ENCODE data around the gene NACAD. TPM values are rescaled to one million over a fixed set of nuclear protein-coding genes. Genes with fewer than 3 reads are reported as not detected.

The NACAD gene
- total RNA-seq, 1 experiment from 2014 or later: 1.0 TPM

GRCh38 chr7:45055594-45056219, 33.1 kb downstream of the NACAD start:
- no TSS peak for BruUV-seq (replicated peaks)
- no peak overlapping the region for H3K4me3 ChIP-seq (ENCODE audit: low read depth, low read length)
- Mint-ChIP-seq H3K36me3 (ENCODE audit: insufficient read depth, unreplicated experiment) (no peaks in the 10 kb centered on the region), H3K9me3 (ENCODE audit: unreplicated experiment) (no peaks in the 10 kb centered on the region), H3K27me3 (ENCODE audit: insufficient read depth, unreplicated experiment) (no peaks in the 10 kb centered on the region), H3K27ac (ENCODE audit: unreplicated experiment) (no peak overlapping the region), H3K4me3 (ENCODE audit: unreplicated experiment) (no peak overlapping the region), H3K4me1 (ENCODE audit: low read depth, unreplicated experiment) (peaks cover 7% of the 10 kb centered on the region)
- no peaks in the 10 kb centered on the region for H3K4me1 ChIP-seq
- no peaks in the 10 kb centered on the region; the same call in 1 of the 2 replicates for H3K36me3 ChIP-seq (ENCODE audit: control insufficient read depth, insufficient read depth, low read length)
- CTCF ChIA-PET: no interaction called here
- H3K9me3 ChIP-seq: no peaks in the 10 kb centered on the region
- no peaks in the 10 kb centered on the region for H3K27me3 ChIP-seq (replicated peaks; ENCODE audit: control insufficient read depth, insufficient read depth, low read length)
- POLR2A ChIA-PET: no interaction called here
- no peak for TF ChIP-seq CTCF (IDR thresholded peaks at IDR 0.05; ENCODE audit: insufficient read depth in 1 of 2, low read depth in 1 of 2, low read length in 1 of 2, severe bottlenecking in 1 of 2, unreplicated experiment in 1 of 2)
- intact Hi-C loops (cut with micrococcal nuclease; ENCODE audit: unreplicated experiment): no loop called here
- DNase-seq: peak in 1 of 2 experiments; percentile 1

DNA sequence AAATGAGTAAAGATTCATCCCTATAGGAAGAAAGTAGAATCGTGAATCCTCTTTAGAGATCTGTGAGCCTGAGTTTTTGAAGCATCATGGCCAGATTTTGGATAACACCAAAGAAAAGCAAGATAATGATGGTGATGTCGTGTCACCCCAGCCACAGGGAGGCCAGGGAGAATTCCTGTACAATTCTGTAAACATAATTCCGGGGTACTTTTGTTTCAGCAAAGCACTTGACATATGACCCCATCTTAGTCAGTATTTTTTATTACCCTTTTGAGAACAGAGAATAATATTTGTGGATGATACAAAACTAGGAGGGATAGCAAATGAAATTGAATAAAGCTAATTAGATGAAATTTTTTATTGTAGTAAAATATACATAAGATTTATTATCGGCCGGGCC, 33.8 kb downstream of the NACAD start:
- Mint-ChIP-seq H3K27ac (ENCODE audit: unreplicated experiment) (no peak overlapping the region), H3K4me3 (ENCODE audit: unreplicated experiment) (no peak overlapping the region), H3K36me3 (ENCODE audit: insufficient read depth, unreplicated experiment) (no peaks in the 10 kb centered on the region), H3K9me3 (ENCODE audit: unreplicated experiment) (no peaks in the 10 kb centered on the region), H3K27me3 (ENCODE audit: insufficient read depth, unreplicated experiment) (no peaks in the 10 kb centered on the region), H3K4me1 (ENCODE audit: low read depth, unreplicated experiment) (peaks cover 7% of the 10 kb centered on the region)
- no peak for DNase-seq
- Histone ChIP-seq H3K27me3 (replicated peaks; ENCODE audit: control insufficient read depth, insufficient read depth, low read length) (no peaks in the 10 kb centered on the region), H3K36me3 (ENCODE audit: control insufficient read depth, insufficient read depth, low read length) (no peaks in the 10 kb centered on the region; the same call in 1 of the 2 replicates), H3K4me1 (no peaks in the 10 kb centered on the region), H3K9me3 (no peaks in the 10 kb centered on the region), H3K4me3 (ENCODE audit: low read depth, low read length) (no peak overlapping the region)
- no TSS peak for BruUV-seq (replicated peaks)
- CTCF ChIA-PET: no interaction called here
- intact Hi-C loops (cut with micrococcal nuclease; ENCODE audit: unreplicated experiment): no loop called here
- POLR2A ChIA-PET: no interaction called here
- TF ChIP-seq CTCF (IDR thresholded peaks at IDR 0.05; ENCODE audit: insufficient read depth in 1 of 2, low read depth in 1 of 2, low read length in 1 of 2, severe bottlenecking in 1 of 2, unreplicated experiment in 1 of 2): no peak

DNA sequence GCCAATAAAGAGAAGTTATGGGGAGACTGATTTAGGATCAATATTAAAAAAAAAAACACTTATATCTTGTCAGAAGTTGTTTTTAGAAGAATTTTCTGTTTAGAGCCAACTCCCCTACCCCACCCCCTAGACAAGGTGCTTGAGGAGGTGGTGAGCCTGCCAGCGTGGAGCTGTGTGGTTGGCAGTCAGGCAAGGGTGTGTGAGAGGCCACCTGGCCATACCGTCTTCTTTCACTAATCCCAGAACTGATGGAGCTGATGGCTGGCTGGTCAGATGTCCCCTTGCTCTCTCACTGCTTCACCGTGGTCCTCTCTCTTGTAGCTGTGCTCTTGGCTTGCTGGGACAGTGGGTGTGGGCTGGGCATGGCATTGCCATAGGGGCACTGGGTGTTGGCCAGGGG, 34.3 kb downstream of the NACAD start:
- TF ChIP-seq CTCF (IDR thresholded peaks at IDR 0.05; ENCODE audit: insufficient read depth in 1 of 2, low read depth in 1 of 2, low read length in 1 of 2, severe bottlenecking in 1 of 2, unreplicated experiment in 1 of 2): no peak
- H3K4me3 ChIP-seq (ENCODE audit: low read depth, low read length): no peak overlapping the region
- H3K27me3 ChIP-seq (replicated peaks; ENCODE audit: control insufficient read depth, insufficient read depth, low read length): no peaks in the 10 kb centered on the region
- no peaks in the 10 kb centered on the region for H3K9me3 ChIP-seq
- BruUV-seq (replicated peaks): no TSS peak
- H3K4me1 ChIP-seq: no peaks in the 10 kb centered on the region
- peak in 1 of 2 experiments; percentile 14 for DNase-seq
- Mint-ChIP-seq H3K4me3 (ENCODE audit: unreplicated experiment) (no peak overlapping the region), H3K27me3 (ENCODE audit: insufficient read depth, unreplicated experiment) (no peaks in the 10 kb centered on the region), H3K9me3 (ENCODE audit: unreplicated experiment) (no peaks in the 10 kb centered on the region), H3K27ac (ENCODE audit: unreplicated experiment) (no peak overlapping the region), H3K36me3 (ENCODE audit: insufficient read depth, unreplicated experiment) (no peaks in the 10 kb centered on the region), H3K4me1 (ENCODE audit: low read depth, unreplicated experiment) (peaks cover 7% of the 10 kb centered on the region)
- intact Hi-C loops (cut with micrococcal nuclease; ENCODE audit: unreplicated experiment): no loop called here
- ChIA-PET CTCF (no interaction called here), POLR2A (no interaction called here)
- no peaks in the 10 kb centered on the region; the same call in 1 of the 2 replicates for H3K36me3 ChIP-seq (ENCODE audit: control insufficient read depth, insufficient read depth, low read length)
